Peyer's patch (tissue), 4 donors: ENCODE measurements around the gene ANKH.

Experiments used
- POLR2A ChIP-seq, 2 donors: fragments of 450-650 bp; IDR thresholded peaks; one replicate each; pipeline ENCODE4 v1.5.1; 2017; ENCODE audit warnings: antibody characterized with exemption in 2 of 2, mild to moderate bottlenecking in 2 of 2, moderate library complexity in 2 of 2
- TF ChIP-seq, protein P1 (sequence below), 6 experiments: fragments of 450-650 bp in 4 of 6; fragments of 200-600 bp in 2 of 6; sonication (generic) in 1 of 6; IDR thresholded peaks; one replicate each; pipeline ENCODE4 v1.5.1; 2017 to 2019; ENCODE audit warnings: antibody characterized with exemption in 6 of 6, mild to moderate bottlenecking in 3 of 6, moderate library complexity in 1 of 6

DNA sequence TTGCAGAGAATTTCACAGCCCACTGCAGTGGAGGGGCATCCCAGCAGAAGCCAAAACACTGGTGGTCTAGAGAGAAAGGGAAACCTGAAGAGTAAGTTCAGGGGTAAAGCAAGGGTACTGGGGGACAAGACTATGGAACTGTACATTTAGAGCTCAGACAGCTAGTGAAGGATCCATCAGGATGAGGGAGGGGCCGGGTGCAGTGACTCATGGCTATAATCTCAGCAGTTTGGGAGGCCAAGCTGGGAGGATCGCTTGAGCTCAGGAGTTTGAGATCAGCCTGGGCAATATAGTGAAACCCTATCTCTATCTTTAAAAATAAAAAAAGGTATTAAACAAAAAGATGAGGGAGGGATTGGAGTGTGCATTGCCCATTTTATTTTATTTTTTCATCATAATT is 7.8 kb upstream of the ANKH start:
- TF ChIP-seq POLR2A (IDR thresholded peaks at IDR 0.05) = no peak
- TF ChIP-seq, protein P1, sequence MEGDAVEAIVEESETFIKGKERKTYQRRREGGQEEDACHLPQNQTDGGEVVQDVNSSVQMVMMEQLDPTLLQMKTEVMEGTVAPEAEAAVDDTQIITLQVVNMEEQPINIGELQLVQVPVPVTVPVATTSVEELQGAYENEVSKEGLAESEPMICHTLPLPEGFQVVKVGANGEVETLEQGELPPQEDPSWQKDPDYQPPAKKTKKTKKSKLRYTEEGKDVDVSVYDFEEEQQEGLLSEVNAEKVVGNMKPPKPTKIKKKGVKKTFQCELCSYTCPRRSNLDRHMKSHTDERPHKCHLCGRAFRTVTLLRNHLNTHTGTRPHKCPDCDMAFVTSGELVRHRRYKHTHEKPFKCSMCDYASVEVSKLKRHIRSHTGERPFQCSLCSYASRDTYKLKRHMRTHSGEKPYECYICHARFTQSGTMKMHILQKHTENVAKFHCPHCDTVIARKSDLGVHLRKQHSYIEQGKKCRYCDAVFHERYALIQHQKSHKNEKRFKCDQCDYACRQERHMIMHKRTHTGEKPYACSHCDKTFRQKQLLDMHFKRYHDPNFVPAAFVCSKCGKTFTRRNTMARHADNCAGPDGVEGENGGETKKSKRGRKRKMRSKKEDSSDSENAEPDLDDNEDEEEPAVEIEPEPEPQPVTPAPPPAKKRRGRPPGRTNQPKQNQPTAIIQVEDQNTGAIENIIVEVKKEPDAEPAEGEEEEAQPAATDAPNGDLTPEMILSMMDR (IDR thresholded peaks at IDR 0.05) = no peak
